ENCODE measurements around the gene CDK5RAP2.
"Not testable (repeated sequence)": the region's sequence is repeated elsewhere in the genome, so short reads cannot be mapped to it uniquely, and the experiment has no call there.

CDK5RAP2 gene

GRCh38 chr9:120514405-120514804, 65.6 kb downstream of the CDK5RAP2 start:
- DNase-seq (ENCODE audit: low read depth in 2 of 2): no peak

- DNase-seq (ENCODE audit: low read depth in 2 of 2): no peak
Observed at GRCh38 chr9:120513825-120514396, 66.1 kb downstream of the CDK5RAP2 start.

GRCh38 chr9:120510816-120511215, 69.2 kb downstream of the CDK5RAP2 start:
- no peak for DNase-seq (ENCODE audit: low read depth in 2 of 2)

GRCh38 chr9:120507936-120508510, 71.9 kb downstream of the CDK5RAP2 start:
- DNase-seq (ENCODE audit: low read depth in 2 of 2): no peak

- DNase-seq (ENCODE audit: low read depth in 2 of 2): no peak
Observed at GRCh38 chr9:120505186-120505585, 74.8 kb downstream of the CDK5RAP2 start.

- no peak for DNase-seq (ENCODE audit: low read depth in 2 of 2)
Observed at GRCh38 chr9:120500733-120501132, 79.2 kb downstream of the CDK5RAP2 start.

GRCh38 chr9:120497865-120498264, 82.1 kb downstream of the CDK5RAP2 start:
- DNase-seq (ENCODE audit: low read depth in 2 of 2): not testable (repeated sequence)

- not testable (repeated sequence) for DNase-seq (ENCODE audit: low read depth in 2 of 2)
Observed at GRCh38 chr9:120496438-120496837, 83.5 kb downstream of the CDK5RAP2 start.

GRCh38 chr9:120490888-120491595, 88.9 kb downstream of the CDK5RAP2 start:
- DNase-seq (ENCODE audit: low read depth in 2 of 2): no peak

- no peak for DNase-seq (ENCODE audit: low read depth in 2 of 2)
Observed at GRCh38 chr9:120486835-120487234, 93.1 kb downstream of the CDK5RAP2 start.

- no peak for DNase-seq (ENCODE audit: low read depth in 2 of 2)
Observed at GRCh38 chr9:120486347-120486746, 93.6 kb downstream of the CDK5RAP2 start.

GRCh38 chr9:120485788-120486187, 94.2 kb downstream of the CDK5RAP2 start:
- no peak for DNase-seq (ENCODE audit: low read depth in 2 of 2)

GRCh38 chr9:120484162-120484561, 95.8 kb downstream of the CDK5RAP2 start:
- no peak for DNase-seq (ENCODE audit: low read depth in 2 of 2)

- no peak for DNase-seq (ENCODE audit: low read depth in 2 of 2)
Observed at GRCh38 chr9:120482424-120483186, 97.4 kb downstream of the CDK5RAP2 start.

GRCh38 chr9:120481846-120482245, 98.1 kb downstream of the CDK5RAP2 start:
- no peak for DNase-seq (ENCODE audit: low read depth in 2 of 2)

- no peak for DNase-seq (ENCODE audit: low read depth in 2 of 2)
Observed at GRCh38 chr9:120481248-120481647, 98.7 kb downstream of the CDK5RAP2 start.

- no peak for DNase-seq (ENCODE audit: low read depth in 2 of 2)
Observed at GRCh38 chr9:120480707-120481106, 99.3 kb downstream of the CDK5RAP2 start.

GRCh38 chr9:120478208-120478607, 101.8 kb downstream of the CDK5RAP2 start:
- DNase-seq (ENCODE audit: low read depth in 2 of 2): no peak

- DNase-seq (ENCODE audit: low read depth in 2 of 2): peak in 1 of 2 donors; percentile 17
Observed at GRCh38 chr9:120477534-120478001, 102.4 kb downstream of the CDK5RAP2 start.

GRCh38 chr9:120475341-120475740, 104.6 kb downstream of the CDK5RAP2 start:
- DNase-seq (ENCODE audit: low read depth in 2 of 2): no peak

- DNase-seq (ENCODE audit: low read depth in 2 of 2): no peak
Observed at GRCh38 chr9:120474591-120475243, 105.2 kb downstream of the CDK5RAP2 start.

- no peak for DNase-seq (ENCODE audit: low read depth in 2 of 2)
Observed at GRCh38 chr9:120473608-120474007, 106.4 kb downstream of the CDK5RAP2 start.

Measured in stimulated activated CD8-positive, alpha-beta memory T cell treated with anti-CD3 and anti-CD28 coated beads, Interleukin-2, amount 100 ng/mL, for 48 hours (primary cell).